ENCODE results near the gene SLC25A51. TPM values are rescaled to one million over a fixed set of nuclear protein-coding genes. Genes with fewer than 3 reads are reported as not detected.

SLC25A51 gene
- total RNA-seq, 2 donors from 2014 or later, result 15.8 to 17.2 TPM

DNA sequence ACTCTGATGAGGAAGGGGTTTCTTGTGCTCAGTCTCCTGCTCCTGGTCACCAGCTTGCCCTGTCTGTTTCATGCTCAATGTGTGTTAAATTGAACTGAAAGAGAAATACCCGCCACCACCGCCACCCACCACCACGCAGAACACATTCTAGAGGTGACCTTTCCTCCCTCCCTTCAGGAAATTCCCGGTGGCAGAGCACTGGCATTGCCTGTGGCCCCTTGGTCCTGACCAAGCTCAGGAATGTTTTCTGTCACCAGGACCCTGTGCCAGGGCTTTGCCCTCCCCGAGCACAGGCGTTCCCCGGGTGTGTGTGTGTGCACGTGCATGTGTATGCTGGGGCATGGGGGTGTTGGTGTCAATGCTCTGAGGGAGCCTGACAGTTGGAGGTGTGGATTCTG lies 10.2 kb upstream of the SLC25A51 start:
- H3K9me3 ChIP-seq (ENCODE audit: control insufficient read depth, low read length), result no peaks in the 10 kb centered on the region
- DNase-seq, result no peak
- H3K4me3 ChIP-seq (ENCODE audit: low read length), result no peak overlapping the region
- WGBS, 2 experiments (ENCODE audit: insufficient coverage in 1 of 2, insufficient read length in 1 of 2), result 95 to 100% methylated on average over 2 to 8 of the region's 8 CpGs
- no peaks in the 10 kb centered on the region for H3K27me3 ChIP-seq (ENCODE audit: control insufficient read depth, insufficient read depth, low read length, poor library complexity, severe bottlenecking)
- no peaks in the 10 kb centered on the region for H3K27me3 Mint-ChIP-seq (ENCODE audit: insufficient read depth)
- H3K36me3 Mint-ChIP-seq (ENCODE audit: low read depth), result peaks cover 31% of the 10 kb centered on the region
- no peak overlapping the region for H3K27ac ChIP-seq (ENCODE audit: low read depth, low read length)
- TF ChIP-seq, protein P1, sequence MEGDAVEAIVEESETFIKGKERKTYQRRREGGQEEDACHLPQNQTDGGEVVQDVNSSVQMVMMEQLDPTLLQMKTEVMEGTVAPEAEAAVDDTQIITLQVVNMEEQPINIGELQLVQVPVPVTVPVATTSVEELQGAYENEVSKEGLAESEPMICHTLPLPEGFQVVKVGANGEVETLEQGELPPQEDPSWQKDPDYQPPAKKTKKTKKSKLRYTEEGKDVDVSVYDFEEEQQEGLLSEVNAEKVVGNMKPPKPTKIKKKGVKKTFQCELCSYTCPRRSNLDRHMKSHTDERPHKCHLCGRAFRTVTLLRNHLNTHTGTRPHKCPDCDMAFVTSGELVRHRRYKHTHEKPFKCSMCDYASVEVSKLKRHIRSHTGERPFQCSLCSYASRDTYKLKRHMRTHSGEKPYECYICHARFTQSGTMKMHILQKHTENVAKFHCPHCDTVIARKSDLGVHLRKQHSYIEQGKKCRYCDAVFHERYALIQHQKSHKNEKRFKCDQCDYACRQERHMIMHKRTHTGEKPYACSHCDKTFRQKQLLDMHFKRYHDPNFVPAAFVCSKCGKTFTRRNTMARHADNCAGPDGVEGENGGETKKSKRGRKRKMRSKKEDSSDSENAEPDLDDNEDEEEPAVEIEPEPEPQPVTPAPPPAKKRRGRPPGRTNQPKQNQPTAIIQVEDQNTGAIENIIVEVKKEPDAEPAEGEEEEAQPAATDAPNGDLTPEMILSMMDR (conservative IDR thresholded peaks at IDR 0.05), result no peak
- no peaks in the 10 kb centered on the region for H3K9me3 Mint-ChIP-seq
- H3K36me3 ChIP-seq (ENCODE audit: control insufficient read depth, insufficient read depth, low read length), result peaks cover 41% of the 10 kb centered on the region
- H3K4me1 Mint-ChIP-seq, result peaks cover 4% of the 10 kb centered on the region
- no peak overlapping the region for H3K9ac ChIP-seq (ENCODE audit: extremely low read depth, low read length, poor library complexity, severe bottlenecking)
- peak overlapping the region; percentile 48 for H3K27ac Mint-ChIP-seq
- H3K4me3 Mint-ChIP-seq, result no peak overlapping the region
- H3K4me1 ChIP-seq (ENCODE audit: control insufficient read depth, insufficient read depth, low read length), result no peaks in the 10 kb centered on the region

GRCh38 chr9:37913480-37914153 lies 9.7 kb upstream of the SLC25A51 start:
- H3K27me3 Mint-ChIP-seq (ENCODE audit: insufficient read depth), result no peaks in the 10 kb centered on the region
- H3K9me3 ChIP-seq (ENCODE audit: control insufficient read depth, low read length), result no peaks in the 10 kb centered on the region
- H3K36me3 Mint-ChIP-seq (ENCODE audit: low read depth), result peaks cover 29% of the 10 kb centered on the region
- peak; percentile 98 for DNase-seq
- no peaks in the 10 kb centered on the region for H3K9me3 Mint-ChIP-seq
- H3K27ac ChIP-seq (ENCODE audit: low read depth, low read length), result no peak overlapping the region
- no peak overlapping the region for H3K9ac ChIP-seq (ENCODE audit: extremely low read depth, low read length, poor library complexity, severe bottlenecking)
- H3K4me3 Mint-ChIP-seq, result no peak overlapping the region
- TF ChIP-seq, protein P1 (conservative IDR thresholded peaks at IDR 0.05), result peak; percentile 96
- no peaks in the 10 kb centered on the region for H3K27me3 ChIP-seq (ENCODE audit: control insufficient read depth, insufficient read depth, low read length, poor library complexity, severe bottlenecking)
- no peak overlapping the region for H3K4me3 ChIP-seq (ENCODE audit: low read length)
- 71 to 73% methylated on average over 7 to 11 of the region's 11 CpGs for WGBS, 2 experiments (ENCODE audit: insufficient coverage in 1 of 2, insufficient read length in 1 of 2)
- H3K4me1 ChIP-seq (ENCODE audit: control insufficient read depth, insufficient read depth, low read length), result no peaks in the 10 kb centered on the region
- peaks cover 3% of the 10 kb centered on the region for H3K4me1 Mint-ChIP-seq
- peaks cover 35% of the 10 kb centered on the region for H3K36me3 ChIP-seq (ENCODE audit: control insufficient read depth, insufficient read depth, low read length)
- no peak overlapping the region for H3K27ac Mint-ChIP-seq

DNA sequence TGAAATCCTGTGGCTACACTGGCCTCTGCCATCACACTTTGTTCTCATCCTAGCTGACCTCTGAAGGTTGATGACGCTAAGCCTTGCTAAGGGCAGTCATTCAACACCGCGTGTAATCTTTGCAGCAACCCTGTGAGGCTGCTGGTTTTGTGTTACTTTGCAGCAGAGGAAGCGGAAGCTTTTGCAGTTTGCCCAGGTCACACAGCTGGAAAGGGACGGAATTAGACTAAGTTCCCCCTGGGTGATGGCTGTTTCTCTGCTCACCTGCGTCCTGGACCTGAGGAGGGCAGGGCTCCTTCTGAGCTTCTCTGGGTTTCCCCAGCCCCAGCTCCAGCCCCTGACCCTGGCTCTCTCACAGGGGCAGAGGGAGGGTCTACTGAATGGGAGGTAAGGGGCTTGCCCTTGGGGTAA lies 7.3 kb upstream of the SLC25A51 start:
- TF ChIP-seq, protein P1 (conservative IDR thresholded peaks at IDR 0.05), result no peak
- H3K36me3 Mint-ChIP-seq (ENCODE audit: low read depth), result peaks cover 17% of the 10 kb centered on the region
- H3K36me3 ChIP-seq (ENCODE audit: control insufficient read depth, insufficient read depth, low read length), result peaks cover 14% of the 10 kb centered on the region
- no peaks in the 10 kb centered on the region for H3K9me3 ChIP-seq (ENCODE audit: control insufficient read depth, low read length)
- H3K27ac ChIP-seq (ENCODE audit: low read depth, low read length), result no peak overlapping the region
- H3K4me3 Mint-ChIP-seq, result no peak overlapping the region
- no peaks in the 10 kb centered on the region for H3K27me3 Mint-ChIP-seq (ENCODE audit: insufficient read depth)
- H3K4me1 Mint-ChIP-seq, result peaks cover 3% of the 10 kb centered on the region
- no peak for DNase-seq
- WGBS, 2 experiments (ENCODE audit: insufficient coverage in 1 of 2, insufficient read length in 1 of 2), result 89 to 93% methylated on average over 5 to 6 of the region's 6 CpGs
- H3K9ac ChIP-seq (ENCODE audit: extremely low read depth, low read length, poor library complexity, severe bottlenecking), result no peak overlapping the region
- no peaks in the 10 kb centered on the region for H3K9me3 Mint-ChIP-seq
- H3K27me3 ChIP-seq (ENCODE audit: control insufficient read depth, insufficient read depth, low read length, poor library complexity, severe bottlenecking), result no peaks in the 10 kb centered on the region
- no peak overlapping the region for H3K4me3 ChIP-seq (ENCODE audit: low read length)
- H3K4me1 ChIP-seq (ENCODE audit: control insufficient read depth, insufficient read depth, low read length), result no peaks in the 10 kb centered on the region
- H3K27ac Mint-ChIP-seq, result no peak overlapping the region
